GM18870 (cell line): Measurements from ENCODE around the gene CCHCR1.

ENCODE experiments used
- ATAC-seq: cut with Tn5 transposase; IDR thresholded peaks from one replicate; pipeline ENCODE4 v1.9.1; 2021; ENCODE audit warnings: moderate library complexity; ENCODE audit not compliant: unreplicated experiment

CCHCR1 gene

GRCh38 chr6:31130751-31131150 is 26.9 kb downstream of the CCHCR1 start:
- ATAC-seq = no peak

DNA sequence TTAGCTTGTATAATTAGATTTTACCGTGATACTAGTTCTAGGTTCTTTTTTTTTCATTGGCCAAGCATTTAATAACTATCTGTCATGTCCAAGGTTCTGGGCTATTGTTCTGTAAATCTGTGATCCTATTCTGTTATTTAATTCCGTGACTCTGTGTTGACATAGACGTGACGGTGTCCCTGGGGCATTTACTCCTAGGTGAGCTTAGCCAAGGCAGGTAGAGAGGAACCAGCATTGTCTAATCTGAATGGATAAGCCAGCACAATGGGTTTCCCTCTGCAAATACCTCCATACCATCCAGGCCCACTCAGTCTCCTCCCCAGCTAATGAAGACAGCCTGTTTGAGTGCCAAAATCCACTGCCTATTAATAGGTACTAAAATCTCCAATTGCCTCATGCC is 28.5 kb downstream of the CCHCR1 start:
- no peak for ATAC-seq

- ATAC-seq = no peak
Measured at GRCh38 chr6:31128093-31128676, 29.4 kb downstream of the CCHCR1 start.

GRCh38 chr6:31126396-31127175 is 31.0 kb downstream of the CCHCR1 start:
- no peak for ATAC-seq

DNA sequence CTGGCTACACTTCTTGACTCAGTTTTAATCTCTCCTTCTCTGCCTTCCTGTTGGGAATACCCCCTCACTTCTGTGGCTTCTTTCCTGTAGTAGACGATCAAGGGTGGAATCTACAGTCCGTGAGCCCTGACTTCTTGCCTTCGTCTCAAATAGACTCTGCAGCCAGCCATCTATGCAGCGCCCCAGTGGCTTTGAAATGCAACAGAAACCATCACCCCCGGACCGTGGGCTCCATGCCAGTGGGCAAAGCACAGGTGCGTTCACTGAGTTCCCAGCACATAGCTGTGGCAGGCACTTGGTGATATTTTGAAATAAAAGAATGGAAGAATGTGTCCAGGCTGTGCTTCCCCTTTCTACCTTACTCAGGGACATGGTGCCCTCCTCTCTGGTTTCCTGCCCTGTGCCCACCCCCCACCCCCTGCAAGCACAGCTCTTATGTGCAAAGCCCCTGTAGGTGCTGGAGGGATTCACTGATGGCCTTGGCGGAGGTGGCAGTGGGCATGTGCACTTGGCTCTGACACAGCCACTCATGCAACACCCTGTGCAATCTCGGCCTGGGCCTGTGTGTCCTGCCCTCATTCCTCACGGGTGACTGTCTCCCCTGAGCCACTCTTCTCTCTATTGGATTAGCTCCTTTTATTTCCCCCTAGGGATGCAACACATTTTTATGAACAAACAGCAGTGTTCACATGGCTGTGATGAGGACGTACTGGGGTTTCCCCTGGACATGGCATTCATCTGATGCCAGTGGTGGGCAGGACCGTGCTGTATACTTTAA is 31.8 kb downstream of the CCHCR1 start:
- no peak for ATAC-seq

DNA sequence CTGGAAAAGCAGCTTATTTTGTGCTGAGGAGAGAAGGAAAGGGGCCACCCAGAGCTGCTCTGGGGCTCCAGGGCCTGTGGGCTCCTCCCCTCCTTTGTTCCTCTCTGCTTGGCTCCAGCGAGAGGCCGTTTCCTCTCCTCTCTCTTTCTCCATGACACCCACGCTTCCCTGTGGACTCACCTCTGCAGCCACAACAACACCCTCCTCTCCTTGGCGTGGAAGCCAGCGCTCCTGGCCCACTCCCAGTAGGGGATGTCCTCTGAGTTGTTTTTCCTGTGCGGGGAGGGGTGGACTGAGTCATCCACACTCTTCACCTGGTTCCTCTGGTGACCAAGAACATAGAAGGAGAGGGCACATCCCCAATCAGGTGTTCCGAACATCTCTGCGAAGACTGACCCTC is 32.4 kb downstream of the CCHCR1 start:
- ATAC-seq = no peak

- ATAC-seq = no peak
Measured at GRCh38 chr6:31122791-31123706, 34.6 kb downstream of the CCHCR1 start.

GRCh38 chr6:31121131-31121790 is 36.3 kb downstream of the CCHCR1 start:
- no peak for ATAC-seq

DNA sequence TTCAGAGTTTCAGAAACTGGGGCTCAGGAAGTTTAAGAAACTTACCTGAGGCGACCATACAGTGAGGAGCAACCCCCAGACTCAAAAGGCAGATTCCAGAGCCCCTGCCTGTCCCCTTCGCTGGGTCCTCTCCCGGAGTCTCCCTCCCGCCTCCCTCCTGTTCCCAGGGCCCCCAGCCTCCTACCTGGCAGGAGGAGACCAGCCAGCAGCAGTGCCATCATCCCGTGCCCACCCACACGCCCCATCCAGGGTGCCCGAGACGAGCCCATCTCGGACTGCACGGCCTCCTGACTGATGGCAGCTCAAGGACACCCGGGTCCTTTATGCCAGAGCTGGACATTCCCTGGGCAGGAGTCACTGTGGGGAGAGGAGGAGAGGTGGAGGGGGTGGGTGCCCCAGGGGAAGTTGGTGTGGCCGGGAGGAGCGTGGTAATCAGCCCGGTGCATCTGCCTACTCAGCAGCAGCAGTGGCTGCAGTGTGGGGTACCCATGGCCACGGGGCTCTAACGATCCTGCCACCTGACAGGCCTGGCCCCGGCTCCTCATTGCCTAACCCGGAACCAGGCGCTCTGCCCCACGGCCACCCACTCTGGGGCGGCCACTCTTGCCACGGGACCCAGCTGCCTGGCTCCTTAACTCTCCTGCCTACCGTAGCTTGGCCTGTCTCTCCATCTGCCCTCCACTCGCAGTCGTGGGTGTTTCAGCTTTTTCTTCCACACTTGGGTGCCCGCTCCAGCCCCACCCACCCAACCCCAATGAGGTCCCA is 37.3 kb downstream of the CCHCR1 start, which contains the start of gene CDSN:
CDSN (minus strand) TSS at position 296 of the 765 bp plus-strand sequence; CDS start at position 269, 27 bp downstream.
- no peak for ATAC-seq

DNA sequence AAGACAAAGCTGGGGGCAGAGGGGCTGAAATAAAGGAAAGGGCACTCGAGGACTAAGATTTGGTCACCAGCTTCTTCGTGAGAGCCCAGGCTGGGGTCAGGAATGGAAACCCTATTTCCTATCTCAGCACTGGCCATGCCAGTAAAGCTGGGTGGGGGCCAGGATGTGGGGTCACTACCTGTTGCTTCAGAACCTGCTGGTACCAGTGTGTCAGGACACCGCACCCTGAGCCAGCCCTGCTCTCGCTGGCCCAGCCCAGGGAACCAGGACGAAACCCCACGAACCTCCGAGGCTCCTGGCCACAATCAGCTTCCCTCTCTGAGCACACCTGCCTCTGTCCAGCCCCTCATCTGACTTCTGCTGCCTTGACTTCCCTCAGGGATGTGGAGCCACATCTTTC is 39.4 kb downstream of the CCHCR1 start:
- no peak for ATAC-seq

- ATAC-seq = no peak
Measured at GRCh38 chr6:31116661-31117385, 40.8 kb downstream of the CCHCR1 start.

DNA sequence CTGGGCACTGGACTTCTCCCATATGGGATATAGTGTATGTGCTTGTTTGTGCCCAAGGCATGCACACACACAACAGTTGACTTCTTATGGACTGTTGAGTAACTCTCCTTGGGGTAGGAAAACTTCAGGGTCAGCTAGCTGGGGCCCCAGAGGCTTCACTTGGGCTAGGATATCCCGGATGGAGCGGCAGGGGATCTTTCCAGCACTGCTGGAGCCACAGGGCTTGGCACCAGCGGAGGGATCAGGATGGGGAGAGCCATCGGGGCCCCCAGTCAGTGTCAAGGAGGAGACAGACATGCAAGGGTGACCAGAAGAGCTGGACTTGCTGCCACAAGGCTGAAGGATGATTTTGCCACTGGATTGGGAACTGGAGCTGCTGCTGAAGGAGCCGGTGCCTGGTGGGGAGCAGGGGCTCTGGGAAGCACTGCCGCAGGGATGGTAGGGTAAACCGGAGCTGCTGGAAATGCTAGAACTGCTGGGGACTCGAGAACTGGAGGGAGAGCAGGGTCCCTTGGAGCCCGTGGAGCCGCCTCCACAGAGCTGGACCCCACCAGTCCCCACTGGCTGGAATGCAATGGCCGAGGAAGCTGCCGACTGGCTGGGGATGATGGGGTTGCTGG is 41.6 kb downstream of the CCHCR1 start:
- no peak for ATAC-seq

DNA sequence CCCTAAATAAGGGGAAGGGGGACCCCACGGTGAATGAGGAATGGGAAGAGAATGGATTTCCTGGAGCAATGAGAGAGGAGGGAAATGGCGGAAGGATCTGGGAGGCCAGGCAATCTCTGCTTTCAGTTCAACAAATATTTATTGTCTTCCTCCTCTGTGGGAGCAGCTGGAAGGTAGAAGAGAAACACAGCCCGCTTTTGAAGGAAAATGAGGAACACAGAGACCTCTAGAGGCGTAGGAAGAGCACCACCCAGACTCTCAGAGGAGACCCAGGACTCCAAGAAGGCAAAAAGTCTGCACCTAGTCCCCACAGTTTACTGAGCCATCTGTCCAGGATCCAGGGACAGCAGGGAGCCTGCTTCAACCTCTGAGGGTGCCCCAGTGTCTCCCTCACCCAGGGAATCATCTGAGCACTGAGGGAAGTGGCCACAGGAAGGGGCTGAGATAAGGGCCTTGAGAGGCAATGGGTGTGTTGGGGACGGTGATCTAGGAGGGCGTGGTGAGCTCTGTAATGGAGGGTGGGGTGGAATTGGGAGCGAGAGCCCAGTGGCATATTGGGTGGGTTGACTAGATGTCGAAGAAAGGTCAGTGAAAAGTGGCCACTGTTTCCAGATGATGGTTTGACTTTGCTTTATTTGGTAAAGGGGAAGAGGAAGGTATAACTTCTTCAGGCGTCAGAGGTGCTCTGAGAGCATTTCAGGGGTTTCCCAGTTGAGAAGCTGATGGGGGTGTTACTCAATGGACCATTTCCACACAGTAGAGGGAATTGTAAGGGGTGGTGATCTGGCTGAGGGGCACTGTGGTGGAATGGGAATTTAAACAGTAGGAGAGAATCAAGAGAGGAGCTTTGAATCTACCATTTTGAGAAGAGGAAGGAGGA is 42.4 kb downstream of the CCHCR1 start:
- ATAC-seq = no peak

DNA sequence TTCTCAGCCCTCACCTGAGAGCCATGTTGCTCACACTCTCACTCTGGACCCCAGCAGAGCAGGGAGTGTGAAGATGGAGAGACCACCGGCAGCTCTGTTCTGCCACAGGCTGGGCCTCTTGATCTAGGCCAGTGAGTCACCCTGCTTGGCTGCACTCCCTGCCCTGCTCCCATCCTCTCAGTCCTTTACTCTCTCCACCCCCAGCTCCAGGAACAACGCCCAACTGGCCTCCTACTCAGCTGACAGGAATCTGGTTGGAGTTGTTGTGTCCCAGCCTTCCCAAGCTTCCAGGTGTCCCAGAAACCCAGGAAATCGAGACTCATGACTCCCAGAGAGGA is 43.1 kb downstream of the CCHCR1 start, which contains the start of gene PSORS1C1:
PSORS1C1 (plus strand) TSS at position 260 of the 338 bp plus-strand sequence. CDS start 14,833 bp downstream, outside the sequence.
- ATAC-seq = no peak

DNA sequence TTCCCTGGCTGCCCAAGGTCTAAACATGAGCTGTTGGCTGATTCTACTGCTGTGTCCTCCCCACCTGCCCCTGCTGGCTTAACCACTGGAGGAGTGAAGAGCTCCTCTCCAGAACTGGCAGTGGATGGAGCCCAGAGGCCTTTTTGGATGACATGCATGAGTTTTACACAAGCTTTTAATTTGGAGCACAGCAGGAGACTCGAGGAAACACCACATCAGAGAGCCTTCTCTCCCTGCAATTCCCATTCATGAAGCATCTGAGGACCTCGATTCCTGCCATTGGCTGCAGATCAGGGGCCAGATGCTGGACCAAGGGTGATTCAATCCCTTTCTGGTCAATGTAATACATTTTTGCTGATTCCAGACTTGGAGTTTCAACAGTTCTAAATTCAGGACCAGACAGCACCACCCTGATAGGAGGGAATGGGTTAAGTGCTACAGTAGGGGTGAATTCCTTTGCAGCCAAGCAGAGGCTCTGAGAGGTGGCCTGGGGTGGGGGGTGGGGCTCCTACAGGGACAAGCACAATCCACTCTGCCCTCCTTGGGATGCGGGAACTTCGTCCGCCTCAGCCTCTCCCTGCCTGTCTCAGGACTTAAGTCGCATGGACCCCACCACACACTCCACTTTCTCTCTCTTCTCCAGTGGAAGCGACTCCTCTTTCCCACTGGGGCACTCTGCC is 43.6 kb downstream of the CCHCR1 start:
- ATAC-seq = no peak

DNA sequence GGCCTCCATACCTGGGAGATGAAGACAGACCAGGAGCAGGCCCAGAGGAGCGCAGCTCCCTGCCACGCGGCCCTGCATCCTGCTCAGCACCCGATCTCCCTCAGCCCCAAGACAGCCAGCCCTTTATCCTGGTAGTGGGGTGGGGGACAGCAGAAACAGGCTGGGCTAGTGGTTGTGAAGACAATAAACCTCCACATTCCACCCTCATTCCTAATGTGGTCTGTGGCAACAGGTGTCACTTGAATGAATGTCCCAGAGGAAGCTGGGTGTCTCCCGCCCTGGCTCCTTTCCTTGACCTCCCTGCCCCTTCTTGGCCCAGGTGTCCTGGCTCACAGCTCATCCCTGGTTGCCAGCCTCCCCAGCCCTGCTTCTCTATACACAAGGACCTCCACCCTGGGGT is 45.1 kb downstream of the CCHCR1 start, which contains the start of gene C6orf15:
C6orf15 (minus strand) TSS at position 98 of the 400 bp plus-strand sequence; CDS start at position 78, 20 bp downstream.
- ATAC-seq = no peak

DNA sequence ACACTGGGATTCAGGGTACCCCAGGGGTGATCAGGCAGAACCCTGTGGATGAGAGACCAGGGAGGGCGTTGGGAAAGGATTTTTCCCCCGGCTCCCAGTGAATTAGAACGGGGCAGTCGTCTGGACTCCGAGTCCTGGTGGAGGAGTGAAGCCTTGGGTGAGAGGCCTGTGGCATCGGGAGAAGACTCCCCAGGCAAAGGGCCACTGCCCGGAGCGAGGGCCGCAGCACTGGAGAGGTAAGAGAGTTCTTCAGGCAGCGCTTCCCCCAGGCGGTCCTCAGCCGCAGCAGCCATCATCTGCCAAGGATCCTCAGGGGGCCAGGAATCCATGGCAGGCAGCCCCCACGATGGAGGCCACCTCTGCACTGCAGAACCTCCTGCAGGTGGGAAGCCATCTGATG is 45.9 kb downstream of the CCHCR1 start:
- ATAC-seq = no peak
